Right ventricle myocardium superior (tissue), 1 donor: ENCODE results near the gene EIF2B2. TPM values are rescaled to one million over a fixed set of nuclear protein-coding genes. Genes with fewer than 3 reads are reported as not detected.

Experiments
- ATAC-seq: fragments of 200-7000 bp; cut with Tn5 transposase; one replicate; pipeline ENCODE4 v1.9.1; 2020; ENCODE audit warnings: mild to moderate bottlenecking; ENCODE audit not compliant: poor library complexity
- DNase-seq: peaks from one replicate; pipeline ENCODE4 v3.0.0-alpha.2; 2020
- intact Hi-C: fragments of 100-400 bp; cut with DNase I; formaldehyde crosslinking; loops from one replicate; pipeline ENCODE4 v1.11.2; 2022
- total RNA-seq: library from RNA; stranded (reverse); fragmentation: NEBNext Ultra II Directional; extraction: Animal tissue kit (Norgen Biotek cat#: 25700); gene quantifications from one replicate; pipeline ENCODE4 v1.2.1, GENCODE V29; 2021
- donor health status: DM: no; HTN: yes; CAD: no; lungs with severe emphysema.

EIF2B2 gene
- total RNA-seq, 1 donor from 2014 or later = 29.5 TPM

DNA sequence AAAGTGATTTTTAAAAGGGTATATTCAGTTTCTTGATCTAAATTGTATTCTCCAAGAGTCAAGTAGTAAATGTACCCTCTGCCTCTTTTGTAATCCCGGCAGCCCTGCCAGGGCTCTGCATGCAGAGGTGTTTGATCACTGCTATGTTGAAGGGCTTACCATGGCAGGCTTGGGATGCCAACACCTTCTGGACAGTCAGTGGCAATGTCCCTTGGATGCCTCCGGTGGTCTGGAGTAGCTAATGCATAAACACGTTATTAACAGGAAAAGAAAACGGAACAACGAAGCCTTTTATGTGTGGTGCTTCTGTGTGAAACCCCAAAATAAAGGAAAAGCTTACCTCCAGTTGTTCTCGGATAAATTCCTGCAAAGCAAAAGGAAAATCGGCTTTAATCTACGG is 19.9 kb downstream of the EIF2B2 start:
- peak; percentile 73 for DNase-seq

DNA sequence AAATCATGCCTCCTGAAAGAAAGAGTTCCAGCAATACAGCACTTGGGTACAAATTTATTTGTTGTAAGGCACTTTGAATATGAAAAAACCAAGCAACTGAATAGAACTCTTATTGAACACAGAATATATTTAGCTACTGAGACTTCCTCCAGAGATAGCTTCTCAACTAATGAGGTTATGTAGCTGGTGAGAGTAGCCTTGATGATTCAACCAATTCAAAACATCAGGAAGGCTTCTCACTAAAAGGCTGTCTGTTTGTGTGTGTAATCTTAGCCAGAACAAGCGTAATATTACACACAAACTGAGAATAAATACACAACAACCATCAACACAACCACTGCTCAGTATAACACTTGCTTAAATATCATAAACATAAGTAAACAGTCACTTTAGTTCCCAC is 20.4 kb downstream of the EIF2B2 start:
- intact Hi-C loops = no loop called here
- DNase-seq (no peak), ATAC-seq (peak; percentile 24)

More for the DNA sequence above, 19.9 kb downstream of the EIF2B2 start:
- peak; percentile 95 for ATAC-seq
- intact Hi-C loops = no loop called here

DNA sequence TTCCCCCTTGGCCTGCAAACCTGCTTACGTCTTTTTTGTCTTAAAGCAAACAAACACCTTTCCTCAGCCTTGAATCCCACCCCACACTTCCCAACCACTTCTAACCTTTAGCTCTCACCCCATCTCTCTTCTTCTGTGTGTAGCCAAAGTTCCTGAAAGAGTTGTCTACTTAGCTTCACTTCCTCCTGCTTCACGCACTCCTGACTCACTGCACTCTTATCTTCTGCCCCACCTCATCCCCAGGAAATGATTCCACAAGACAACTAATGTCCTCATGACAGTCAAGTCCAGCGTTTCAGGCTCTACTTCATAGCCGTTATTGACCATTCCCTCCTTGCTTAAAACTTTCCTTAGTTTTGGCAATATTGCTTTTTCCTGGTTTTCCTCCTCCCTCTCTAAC is 22.4 kb downstream of the EIF2B2 start:
- no peak for ATAC-seq
- intact Hi-C loops = no loop called here
- no peak for DNase-seq

DNA sequence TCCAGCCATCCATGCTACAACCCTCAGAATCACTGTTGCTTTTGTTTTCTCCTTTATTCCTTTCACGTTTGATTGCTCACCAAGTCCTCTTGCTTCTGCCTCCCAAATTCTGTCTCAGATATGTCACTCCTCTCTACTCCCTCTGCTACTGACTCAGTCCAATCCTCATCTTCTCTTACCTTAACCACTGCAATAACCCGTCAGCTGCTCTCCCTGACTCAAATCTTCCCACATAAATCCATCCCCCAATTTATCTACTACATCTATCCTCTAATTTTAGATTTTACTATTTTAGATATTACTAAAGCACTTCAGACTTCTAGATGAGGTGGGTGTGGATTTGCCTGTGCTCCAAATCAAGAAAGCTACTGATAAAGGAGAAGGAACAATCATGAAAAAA is 23.2 kb downstream of the EIF2B2 start:
- no peak for ATAC-seq
- DNase-seq = no peak
- intact Hi-C loops = no loop called here

DNA sequence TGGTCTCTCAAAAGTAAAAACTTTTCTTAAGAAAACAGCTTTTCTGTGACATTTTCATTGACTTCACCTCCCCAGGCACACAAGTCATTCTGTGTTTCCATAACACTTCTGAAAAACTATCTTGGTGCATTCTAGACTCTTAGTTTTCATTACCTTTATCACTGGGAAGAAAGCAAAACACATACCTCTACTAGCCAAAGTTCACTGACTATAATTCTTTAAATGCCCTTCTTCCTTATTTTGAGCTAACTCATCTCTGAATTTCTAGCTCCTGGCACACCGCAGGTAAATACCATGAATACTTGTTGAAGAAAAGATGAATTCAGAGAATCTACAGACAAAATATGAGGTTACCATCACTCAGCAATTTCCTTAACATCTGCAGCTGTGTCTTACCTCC is 27.4 kb downstream of the EIF2B2 start:
- ATAC-seq (no peak), DNase-seq (no peak)
- intact Hi-C loops = no loop called here

DNA sequence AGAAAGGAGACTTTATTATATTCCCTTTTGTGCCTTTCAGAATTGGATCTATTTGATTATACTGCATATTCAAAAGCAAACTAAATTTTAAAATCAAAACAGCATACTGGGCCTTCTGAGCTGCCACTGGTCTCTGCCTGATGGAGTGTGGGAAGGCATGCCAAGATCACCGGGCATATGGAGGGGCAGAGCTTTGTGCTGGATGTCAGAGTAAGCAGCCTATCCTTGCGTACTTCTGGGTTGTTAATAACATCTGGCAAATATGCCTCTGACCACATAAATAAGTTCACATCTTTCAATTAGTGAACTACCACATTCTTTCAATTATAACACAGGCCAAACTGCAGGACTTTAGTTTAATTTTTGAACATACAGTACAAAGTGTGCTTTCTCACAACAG is 30.2 kb downstream of the EIF2B2 start:
- intact Hi-C loops = no loop called here
- no peak for ATAC-seq
- DNase-seq = no peak

DNA sequence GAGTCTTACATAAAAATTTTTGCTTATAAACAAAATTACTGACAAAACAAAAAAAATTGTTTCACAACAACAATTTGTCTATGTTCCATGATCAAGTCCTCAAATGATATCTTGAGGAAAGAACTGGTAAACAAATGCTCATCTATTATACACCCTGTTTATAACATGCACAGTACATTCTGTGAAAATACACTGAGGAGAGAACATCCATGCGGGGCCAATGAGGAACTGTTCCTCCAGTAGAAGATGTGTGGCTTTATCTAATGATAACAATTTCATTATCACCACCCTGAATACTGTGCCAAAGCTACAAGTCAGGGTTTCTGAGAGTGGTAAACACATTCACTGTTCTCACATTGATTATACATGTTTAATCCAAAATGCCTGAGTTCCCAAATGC is 37.8 kb downstream of the EIF2B2 start:
- DNase-seq (no peak), ATAC-seq (no peak)
- intact Hi-C loops = no loop called here

DNA sequence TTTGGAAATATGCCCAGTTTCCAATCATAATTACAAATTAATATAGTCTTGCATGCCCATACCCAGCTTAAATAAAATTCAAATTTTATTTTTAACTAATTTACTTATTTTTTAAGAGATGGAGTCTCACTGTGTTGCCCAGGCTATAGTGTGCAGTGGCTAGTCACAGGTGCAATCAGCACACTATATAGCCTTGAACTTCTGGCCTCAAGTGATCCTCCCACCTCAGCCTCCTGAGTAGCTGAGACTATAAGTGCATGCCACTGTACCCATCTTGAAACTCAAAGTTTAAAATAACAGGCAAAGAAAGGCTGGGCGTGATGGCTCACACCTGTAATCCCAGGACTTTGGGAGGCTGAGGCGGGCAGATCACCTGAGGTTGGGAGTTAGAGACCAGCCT is 38.2 kb downstream of the EIF2B2 start:
- intact Hi-C loops = no loop called here
- ATAC-seq (no peak), DNase-seq (no peak)

DNA sequence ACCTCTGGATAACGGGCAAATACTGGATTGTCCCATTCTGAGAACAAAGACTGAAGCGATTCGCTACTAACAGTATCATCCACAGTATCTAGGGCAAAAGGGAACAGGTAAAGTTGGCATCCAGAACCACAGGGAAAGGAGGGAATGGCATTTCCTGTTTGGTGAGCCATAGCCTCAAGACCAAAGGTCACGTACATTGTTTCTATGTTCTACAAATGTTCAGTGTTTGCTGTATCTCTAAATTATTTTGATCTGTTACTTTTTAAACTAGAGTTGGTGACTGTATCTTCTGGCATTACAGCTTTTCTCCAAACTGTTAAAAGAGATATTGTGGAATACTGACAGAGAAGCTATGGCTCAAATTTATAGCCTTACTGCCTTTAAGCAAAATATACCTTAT is 38.9 kb downstream of the EIF2B2 start:
- ATAC-seq (no peak), DNase-seq (no peak)
- intact Hi-C loops = no loop called here

DNA sequence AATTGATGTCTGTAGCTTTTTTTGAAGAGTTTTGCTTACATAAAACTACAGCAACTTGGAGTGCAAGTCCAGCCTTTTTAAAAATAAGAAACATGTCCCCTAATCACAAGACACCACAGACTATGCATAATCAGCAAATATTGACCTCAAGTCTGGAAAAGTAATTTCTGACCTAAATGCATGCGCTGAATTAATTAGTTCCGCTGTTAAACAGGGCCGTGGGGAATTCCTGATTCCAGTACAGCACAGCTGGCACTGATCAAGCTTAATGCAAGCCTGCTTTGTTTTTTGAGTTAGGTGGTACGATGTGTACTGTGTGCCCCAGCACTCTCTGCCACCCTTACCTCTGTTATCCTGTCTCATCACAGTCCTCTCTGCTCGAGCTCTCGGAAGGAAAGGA is 39.3 kb downstream of the EIF2B2 start:
- intact Hi-C loops = no loop called here
- ATAC-seq = no peak
- no peak for DNase-seq

DNA sequence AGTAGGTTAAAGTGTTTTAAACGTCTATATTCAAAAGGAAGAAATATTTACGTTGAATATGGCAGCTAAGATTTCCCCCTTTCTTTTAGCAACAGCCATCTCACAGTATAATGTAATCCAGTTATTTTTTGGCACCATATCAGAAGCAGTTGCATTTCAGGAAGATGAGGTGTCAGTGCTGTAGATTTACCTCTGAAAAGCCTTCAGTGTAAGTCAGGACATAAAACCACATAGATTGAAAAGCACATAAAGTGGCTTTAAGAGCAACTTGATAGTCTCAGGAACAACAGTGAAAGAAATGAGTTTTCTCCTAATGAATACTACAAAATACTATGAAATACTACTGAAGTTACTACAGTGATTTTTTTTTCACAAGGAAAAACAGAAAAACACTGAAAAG is 41.6 kb downstream of the EIF2B2 start:
- intact Hi-C loops = no loop called here
- ATAC-seq = no peak
- no peak for DNase-seq

DNA sequence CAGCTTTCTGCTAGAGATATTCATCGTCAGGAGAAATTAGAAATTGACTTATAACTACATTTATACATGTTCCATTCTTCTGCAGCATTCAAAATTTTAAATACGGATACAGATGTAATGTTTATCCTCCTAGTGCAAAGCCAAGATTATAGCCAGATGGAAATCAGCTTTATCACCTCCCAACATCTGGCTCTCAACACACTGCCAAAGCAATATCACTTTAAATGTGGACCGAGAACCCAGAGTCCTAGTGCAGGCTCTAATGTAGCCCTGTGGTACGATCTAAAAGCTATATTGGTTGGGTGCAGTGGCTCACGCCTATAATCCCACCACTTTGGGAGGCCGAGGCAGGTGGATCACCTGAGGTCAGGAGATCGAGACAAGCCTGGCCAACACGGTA is 42.0 kb downstream of the EIF2B2 start:
- no peak for DNase-seq
- no peak for ATAC-seq
- intact Hi-C loops = no loop called here

DNA sequence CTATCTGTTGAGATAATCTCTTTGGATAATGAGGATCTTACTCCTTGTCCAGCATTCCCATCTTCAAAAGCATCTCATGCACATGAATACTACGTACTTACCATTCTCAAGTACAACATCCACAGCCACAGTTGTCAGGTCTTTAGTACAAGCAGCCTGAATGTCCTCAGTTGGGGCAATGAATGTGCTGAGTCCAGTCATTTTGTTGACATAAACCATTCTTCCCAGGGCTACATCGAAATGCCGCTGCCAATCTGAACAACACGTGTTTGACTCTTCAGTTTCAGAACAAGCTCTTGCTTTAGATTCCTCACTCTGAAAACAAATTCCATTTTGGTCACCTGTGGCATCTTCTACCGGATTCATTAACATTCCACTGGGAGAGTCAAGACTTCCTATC is 43.6 kb downstream of the EIF2B2 start:
- ATAC-seq = no peak
- intact Hi-C loops = no loop called here
- no peak for DNase-seq

DNA sequence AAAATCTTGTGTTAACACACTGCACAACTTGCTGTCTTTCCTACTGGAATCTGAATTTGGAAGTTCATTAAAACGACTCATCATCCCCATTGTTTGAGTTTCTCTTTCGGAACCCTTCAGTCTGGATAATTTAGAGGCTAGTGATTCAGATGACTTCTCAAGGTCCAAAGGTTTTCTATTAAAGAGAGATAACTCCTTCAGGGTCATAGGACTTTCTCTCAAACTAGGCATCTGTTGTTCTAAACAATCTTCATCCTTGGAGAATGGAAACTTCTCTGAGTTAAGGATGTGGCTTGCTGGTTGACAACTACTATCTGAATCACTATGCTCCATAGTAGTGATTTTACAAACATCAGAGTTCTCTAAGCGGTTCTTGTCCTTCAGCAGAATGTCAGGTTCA is 44.2 kb downstream of the EIF2B2 start:
- DNase-seq (no peak), ATAC-seq (no peak)
- intact Hi-C loops = no loop called here

DNA sequence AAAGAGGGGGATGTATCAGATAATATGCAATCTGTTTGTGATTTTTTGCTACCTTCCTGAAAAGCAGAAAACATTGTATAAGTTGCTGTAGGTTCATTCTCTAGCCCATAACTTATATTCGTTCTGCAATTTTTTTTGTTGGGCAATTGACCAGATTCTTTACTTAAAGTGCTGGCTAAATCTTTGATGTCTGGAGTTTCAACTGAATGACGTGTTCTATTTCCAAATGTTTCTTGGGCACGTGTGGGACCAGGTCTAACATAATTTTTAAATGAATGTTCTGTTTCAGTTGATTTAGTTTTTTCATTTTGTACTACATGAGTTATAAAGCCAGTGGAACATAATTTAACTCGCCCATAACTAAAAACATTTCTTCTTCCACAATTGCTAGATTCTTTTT is 44.8 kb downstream of the EIF2B2 start:
- DNase-seq = no peak
- ATAC-seq = no peak
- intact Hi-C loops = no loop called here

DNA sequence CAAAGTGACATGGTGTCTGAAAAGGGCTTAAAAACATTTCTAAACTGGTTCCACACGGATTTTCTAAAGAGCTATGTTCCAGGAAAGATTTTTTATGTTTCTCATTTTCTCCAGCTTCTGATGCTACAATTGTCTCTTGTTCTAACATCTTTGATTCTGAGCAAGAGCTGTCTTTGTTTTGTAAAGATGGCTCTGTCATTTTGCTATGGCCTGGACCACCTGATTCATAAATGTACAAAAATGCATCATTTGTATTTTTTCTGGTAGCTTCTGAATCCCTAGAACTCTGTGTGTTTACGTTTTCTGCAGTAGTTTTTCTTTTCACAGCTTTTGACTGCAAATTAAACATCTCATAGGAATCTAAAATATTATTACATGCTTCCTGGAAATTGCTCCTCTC is 45.4 kb downstream of the EIF2B2 start:
- ATAC-seq = no peak
- intact Hi-C loops = no loop called here

DNA sequence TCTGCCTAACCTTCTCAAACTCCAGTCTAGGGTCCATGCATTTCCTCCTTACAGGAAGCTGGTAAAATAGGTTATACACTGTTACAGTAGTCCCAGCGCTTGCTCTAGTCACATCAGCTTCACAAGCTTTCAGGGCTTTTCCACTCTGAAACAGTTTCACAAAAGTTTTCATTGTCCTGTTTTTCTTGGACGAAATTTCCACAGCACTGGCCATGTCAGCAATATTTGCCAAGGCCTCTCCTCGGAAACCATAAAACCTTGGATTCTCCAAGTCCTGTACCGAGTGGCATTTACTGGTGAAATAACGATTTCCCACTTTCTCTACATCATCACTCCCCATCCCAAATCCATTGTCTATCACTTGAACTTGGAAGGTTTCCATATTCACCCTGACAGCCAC is 46.4 kb downstream of the EIF2B2 start:
- ATAC-seq = peak; percentile 23
- intact Hi-C loops = no loop called here
- DNase-seq = no peak

More for the DNA sequence above, 45.4 kb downstream of the EIF2B2 start:
- no peak for DNase-seq

DNA sequence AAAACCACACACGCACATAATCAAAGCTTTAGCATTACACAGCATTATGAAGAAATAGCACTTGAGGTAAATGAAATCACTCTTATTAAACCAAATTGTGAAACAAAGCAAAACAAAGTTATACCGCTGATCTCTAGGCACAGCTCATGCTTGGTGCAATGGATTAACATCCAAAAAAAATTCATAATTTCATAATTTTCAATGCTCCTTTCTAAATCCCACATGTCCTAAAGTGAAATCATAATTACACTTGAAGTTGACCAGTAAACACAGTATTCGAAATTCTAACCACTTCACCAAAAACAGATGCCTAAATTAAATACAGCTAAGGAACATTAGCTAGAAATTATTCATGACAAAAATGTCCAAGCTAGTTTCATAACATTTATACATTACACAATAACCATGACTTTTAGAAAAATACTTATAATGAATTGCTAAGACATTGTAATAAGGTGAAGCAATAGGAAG is 47.0 kb downstream of the EIF2B2 start:
- intact Hi-C loops = no loop called here

DNA sequence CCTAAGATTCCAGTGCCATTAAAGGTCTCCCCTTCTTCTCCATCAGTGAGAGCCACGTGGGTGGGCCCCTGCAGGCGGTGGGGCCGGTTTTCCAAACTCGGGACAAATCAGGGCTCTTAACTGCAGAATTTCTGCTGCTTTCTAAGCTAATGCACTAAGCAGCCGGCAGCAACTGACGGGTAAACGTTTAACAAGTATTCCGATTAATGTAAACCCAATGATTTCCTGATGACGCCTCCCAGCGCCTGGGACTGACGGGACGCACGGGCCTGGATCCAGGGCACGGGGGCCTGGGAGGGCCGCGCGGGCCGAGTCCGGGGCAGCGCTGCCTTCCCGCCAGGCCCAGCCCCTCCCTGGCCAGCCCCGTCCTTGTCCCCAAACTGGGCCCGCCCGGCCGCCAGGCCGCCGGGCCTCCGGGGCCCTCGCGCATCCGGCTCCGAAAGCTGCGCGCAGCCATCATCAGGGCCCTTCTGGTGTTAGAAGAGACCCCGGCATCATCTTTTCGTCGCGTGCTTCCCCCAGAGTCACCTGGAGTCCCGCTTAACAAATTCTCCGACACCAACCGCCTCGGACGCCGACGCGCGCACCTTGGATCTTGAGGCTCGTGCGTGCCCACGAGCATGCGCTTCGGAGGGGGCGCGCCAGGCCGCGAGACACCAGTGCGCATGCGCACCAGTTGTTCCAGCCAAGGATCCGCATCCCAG is 48.3 kb downstream of the EIF2B2 start, which contains the start of gene MLH3:
Gene MLH3, minus strand, starts transcription at position 616 of the 704 bp plus-strand sequence. CDS start 1,812 bp downstream, outside the sequence.
- ATAC-seq (peak; percentile 93), DNase-seq (peak; percentile 92)
- intact Hi-C loops = no loop called here

More for the DNA sequence above, 47.0 kb downstream of the EIF2B2 start:
- DNase-seq (no peak), ATAC-seq (peak; percentile 9)

DNA sequence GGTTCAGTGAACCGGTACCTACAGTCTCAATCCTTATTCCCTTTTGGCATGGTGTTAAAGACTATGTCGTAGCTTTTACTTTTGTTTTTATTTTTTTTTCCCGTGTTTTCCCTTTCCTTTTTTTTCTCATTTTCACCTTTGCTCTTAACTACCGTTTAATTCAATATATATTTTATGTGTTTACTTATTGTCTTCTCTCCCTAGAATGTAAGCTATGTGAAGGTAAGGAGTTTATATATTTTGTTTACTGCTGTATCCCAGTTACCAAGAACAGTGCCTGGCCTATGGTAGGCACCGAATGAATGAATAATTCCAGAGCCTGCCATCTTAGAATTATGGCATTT is 48.8 kb downstream of the EIF2B2 start:
- ATAC-seq (no peak), DNase-seq (no peak)
- intact Hi-C loops = no loop called here
